ENCODE results near the gene SEMA3G.

- TF ChIP-seq CTCF (IDR thresholded peaks at IDR 0.05): no peak
- no peak for TF ChIP-seq CBFB (CRISPR knock-in tag; IDR thresholded peaks at IDR 0.05; ENCODE audit: low read depth)
- no peak for TF ChIP-seq ZNF232 (CRISPR knock-in tag; IDR thresholded peaks at IDR 0.05)
- no peak for TF ChIP-seq SP1 (CRISPR knock-in tag; conservative IDR thresholded peaks at IDR 0.05)
- no peak for TF ChIP-seq CREB1 (CRISPR knock-in tag; IDR thresholded peaks at IDR 0.05)
- TF ChIP-seq, protein P1, sequence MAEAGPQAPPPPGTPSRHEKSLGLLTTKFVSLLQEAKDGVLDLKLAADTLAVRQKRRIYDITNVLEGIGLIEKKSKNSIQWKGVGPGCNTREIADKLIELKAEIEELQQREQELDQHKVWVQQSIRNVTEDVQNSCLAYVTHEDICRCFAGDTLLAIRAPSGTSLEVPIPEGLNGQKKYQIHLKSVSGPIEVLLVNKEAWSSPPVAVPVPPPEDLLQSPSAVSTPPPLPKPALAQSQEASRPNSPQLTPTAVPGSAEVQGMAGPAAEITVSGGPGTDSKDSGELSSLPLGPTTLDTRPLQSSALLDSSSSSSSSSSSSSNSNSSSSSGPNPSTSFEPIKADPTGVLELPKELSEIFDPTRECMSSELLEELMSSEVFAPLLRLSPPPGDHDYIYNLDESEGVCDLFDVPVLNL (CRISPR knock-in tag; IDR thresholded peaks at IDR 0.05; ENCODE audit: borderline replicate concordance, low read depth): no peak
Observed at GRCh38 chr3:52483577-52484381, 38.9 kb upstream of the SEMA3G start.
